GM23338 (cell line): ENCODE measurements around the gene KPNA5.
"Not testable (repeated sequence)": the region's sequence is repeated elsewhere in the genome, so short reads cannot be mapped to it uniquely, and the experiment has no call there.

Experiments used
- CREB1 ChIP-seq: fragments of 250-450 bp; sonication (Bioruptor Pico); IDR thresholded peaks from 2 replicates; pipeline ENCODE4 v1.5.0; 2020; ENCODE audit warnings: low read depth, mild to moderate bottlenecking, moderate library complexity
- EZH2 ChIP-seq: fragments of 200-600 bp; sonication (generic); IDR thresholded peaks from one replicate; pipeline ENCODE4 v1.8.0; 2017; ENCODE audit warnings: antibody characterized with exemption, mild to moderate bottlenecking, low read depth; ENCODE audit not compliant: unreplicated experiment
- EZH2phosphoT487 ChIP-seq: fragments of 200-600 bp; sonication (generic); IDR thresholded peaks from one replicate; pipeline ENCODE4 v1.8.1; 2018; ENCODE audit warnings: antibody characterized with exemption; ENCODE audit not compliant: unreplicated experiment
- JUNB ChIP-seq: IDR thresholded peaks from one replicate; pipeline ENCODE4 v1.6.1; 2016; ENCODE audit warnings: antibody characterized with exemption; ENCODE audit not compliant: unreplicated experiment
- NANOG ChIP-seq: IDR thresholded peaks from 2 replicates; pipeline ENCODE4 v1.6.1; 2016; ENCODE audit warnings: antibody characterized with exemption, borderline replicate concordance
- POLR2AphosphoS5 ChIP-seq: IDR thresholded peaks from 2 replicates; pipeline ENCODE4 v1.6.1; 2016; ENCODE audit warnings: antibody characterized with exemption, low read depth
- ZNF114 ChIP-seq: fragments of 250-450 bp; sonication (Bioruptor Pico); IDR thresholded peaks from 2 replicates; pipeline ENCODE4 v1.5.0; 2020; ENCODE audit warnings: mild to moderate bottlenecking, moderate library complexity
- ZNF331 ChIP-seq: fragments of 250-450 bp; sonication (Bioruptor Pico); IDR thresholded peaks from 2 replicates; pipeline ENCODE4 v1.5.0; 2020; ENCODE audit warnings: low read depth, mild to moderate bottlenecking, moderate library complexity
- TF ChIP-seq, protein P1 (sequence below), 2 experiments: fragments of 200-600 bp in 1 of 2; sonication (generic) in 1 of 2; conservative IDR thresholded peaks; 2 replicates each; pipeline versions ENCODE4 v1.5.1 to v1.6.1; 2016 to 2017; ENCODE audit warnings: antibody characterized with exemption in 2 of 2, low read depth in 2 of 2, mild to moderate bottlenecking in 2 of 2, moderate library complexity in 1 of 2
- TF ChIP-seq, protein P2 (sequence below): IDR thresholded peaks from one replicate; pipeline ENCODE4 v1.6.1; 2018; ENCODE audit warnings: antibody characterized with exemption; ENCODE audit not compliant: unreplicated experiment
- TF ChIP-seq, protein P3 (sequence below): IDR thresholded peaks from 2 replicates; pipeline ENCODE4 v1.6.1; 2016; ENCODE audit warnings: antibody characterized with exemption

DNA sequence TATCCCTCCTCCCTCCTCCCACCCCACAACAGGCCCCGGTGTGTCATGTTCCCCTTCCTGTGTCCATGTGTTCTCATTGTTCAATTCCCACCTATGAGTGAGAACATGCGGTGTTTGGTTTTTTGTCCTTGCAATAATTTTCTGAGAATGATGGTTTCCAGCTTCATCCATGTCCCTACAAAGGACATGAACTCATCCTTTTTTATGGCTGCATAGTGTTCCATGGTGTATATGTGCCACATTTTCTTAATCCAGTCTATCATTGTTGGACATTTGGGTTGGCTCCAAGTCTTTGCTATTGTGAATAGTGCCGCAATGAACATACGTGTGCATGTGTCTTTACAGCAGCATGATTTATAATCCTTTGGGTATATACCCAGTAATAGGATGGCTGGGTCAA lies 11.9 kb downstream of the KPNA5 start:
- TF ChIP-seq, protein P1, sequence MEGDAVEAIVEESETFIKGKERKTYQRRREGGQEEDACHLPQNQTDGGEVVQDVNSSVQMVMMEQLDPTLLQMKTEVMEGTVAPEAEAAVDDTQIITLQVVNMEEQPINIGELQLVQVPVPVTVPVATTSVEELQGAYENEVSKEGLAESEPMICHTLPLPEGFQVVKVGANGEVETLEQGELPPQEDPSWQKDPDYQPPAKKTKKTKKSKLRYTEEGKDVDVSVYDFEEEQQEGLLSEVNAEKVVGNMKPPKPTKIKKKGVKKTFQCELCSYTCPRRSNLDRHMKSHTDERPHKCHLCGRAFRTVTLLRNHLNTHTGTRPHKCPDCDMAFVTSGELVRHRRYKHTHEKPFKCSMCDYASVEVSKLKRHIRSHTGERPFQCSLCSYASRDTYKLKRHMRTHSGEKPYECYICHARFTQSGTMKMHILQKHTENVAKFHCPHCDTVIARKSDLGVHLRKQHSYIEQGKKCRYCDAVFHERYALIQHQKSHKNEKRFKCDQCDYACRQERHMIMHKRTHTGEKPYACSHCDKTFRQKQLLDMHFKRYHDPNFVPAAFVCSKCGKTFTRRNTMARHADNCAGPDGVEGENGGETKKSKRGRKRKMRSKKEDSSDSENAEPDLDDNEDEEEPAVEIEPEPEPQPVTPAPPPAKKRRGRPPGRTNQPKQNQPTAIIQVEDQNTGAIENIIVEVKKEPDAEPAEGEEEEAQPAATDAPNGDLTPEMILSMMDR (conservative IDR thresholded peaks at IDR 0.05; ENCODE audit: low read depth in 2 of 2), result not testable (repeated sequence)
- TF ChIP-seq, protein P2, sequence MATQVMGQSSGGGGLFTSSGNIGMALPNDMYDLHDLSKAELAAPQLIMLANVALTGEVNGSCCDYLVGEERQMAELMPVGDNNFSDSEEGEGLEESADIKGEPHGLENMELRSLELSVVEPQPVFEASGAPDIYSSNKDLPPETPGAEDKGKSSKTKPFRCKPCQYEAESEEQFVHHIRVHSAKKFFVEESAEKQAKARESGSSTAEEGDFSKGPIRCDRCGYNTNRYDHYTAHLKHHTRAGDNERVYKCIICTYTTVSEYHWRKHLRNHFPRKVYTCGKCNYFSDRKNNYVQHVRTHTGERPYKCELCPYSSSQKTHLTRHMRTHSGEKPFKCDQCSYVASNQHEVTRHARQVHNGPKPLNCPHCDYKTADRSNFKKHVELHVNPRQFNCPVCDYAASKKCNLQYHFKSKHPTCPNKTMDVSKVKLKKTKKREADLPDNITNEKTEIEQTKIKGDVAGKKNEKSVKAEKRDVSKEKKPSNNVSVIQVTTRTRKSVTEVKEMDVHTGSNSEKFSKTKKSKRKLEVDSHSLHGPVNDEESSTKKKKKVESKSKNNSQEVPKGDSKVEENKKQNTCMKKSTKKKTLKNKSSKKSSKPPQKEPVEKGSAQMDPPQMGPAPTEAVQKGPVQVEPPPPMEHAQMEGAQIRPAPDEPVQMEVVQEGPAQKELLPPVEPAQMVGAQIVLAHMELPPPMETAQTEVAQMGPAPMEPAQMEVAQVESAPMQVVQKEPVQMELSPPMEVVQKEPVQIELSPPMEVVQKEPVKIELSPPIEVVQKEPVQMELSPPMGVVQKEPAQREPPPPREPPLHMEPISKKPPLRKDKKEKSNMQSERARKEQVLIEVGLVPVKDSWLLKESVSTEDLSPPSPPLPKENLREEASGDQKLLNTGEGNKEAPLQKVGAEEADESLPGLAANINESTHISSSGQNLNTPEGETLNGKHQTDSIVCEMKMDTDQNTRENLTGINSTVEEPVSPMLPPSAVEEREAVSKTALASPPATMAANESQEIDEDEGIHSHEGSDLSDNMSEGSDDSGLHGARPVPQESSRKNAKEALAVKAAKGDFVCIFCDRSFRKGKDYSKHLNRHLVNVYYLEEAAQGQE, result not testable (repeated sequence)
- not testable (repeated sequence) for TF ChIP-seq POLR2AphosphoS5; EZH2; CREB1 (CRISPR knock-in tag); EZH2phosphoT487; JUNB; ZNF331; ZNF114; NANOG
- TF ChIP-seq, protein P3, sequence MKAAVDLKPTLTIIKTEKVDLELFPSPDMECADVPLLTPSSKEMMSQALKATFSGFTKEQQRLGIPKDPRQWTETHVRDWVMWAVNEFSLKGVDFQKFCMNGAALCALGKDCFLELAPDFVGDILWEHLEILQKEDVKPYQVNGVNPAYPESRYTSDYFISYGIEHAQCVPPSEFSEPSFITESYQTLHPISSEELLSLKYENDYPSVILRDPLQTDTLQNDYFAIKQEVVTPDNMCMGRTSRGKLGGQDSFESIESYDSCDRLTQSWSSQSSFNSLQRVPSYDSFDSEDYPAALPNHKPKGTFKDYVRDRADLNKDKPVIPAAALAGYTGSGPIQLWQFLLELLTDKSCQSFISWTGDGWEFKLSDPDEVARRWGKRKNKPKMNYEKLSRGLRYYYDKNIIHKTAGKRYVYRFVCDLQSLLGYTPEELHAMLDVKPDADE, result not testable (repeated sequence)
